AG08395 (cell line): Measurements from ENCODE around the gene CHRNA4.
"Not testable (repeated sequence)": the region's sequence is repeated elsewhere in the genome, so short reads cannot be mapped to it uniquely, and the experiment has no call there.

Experiments used
- DNase-seq: peaks from one replicate; pipeline ENCODE4 v3.0.0; 2012; ENCODE audit warnings: mixed read lengths, low spot score

Gene CHRNA4

DNA sequence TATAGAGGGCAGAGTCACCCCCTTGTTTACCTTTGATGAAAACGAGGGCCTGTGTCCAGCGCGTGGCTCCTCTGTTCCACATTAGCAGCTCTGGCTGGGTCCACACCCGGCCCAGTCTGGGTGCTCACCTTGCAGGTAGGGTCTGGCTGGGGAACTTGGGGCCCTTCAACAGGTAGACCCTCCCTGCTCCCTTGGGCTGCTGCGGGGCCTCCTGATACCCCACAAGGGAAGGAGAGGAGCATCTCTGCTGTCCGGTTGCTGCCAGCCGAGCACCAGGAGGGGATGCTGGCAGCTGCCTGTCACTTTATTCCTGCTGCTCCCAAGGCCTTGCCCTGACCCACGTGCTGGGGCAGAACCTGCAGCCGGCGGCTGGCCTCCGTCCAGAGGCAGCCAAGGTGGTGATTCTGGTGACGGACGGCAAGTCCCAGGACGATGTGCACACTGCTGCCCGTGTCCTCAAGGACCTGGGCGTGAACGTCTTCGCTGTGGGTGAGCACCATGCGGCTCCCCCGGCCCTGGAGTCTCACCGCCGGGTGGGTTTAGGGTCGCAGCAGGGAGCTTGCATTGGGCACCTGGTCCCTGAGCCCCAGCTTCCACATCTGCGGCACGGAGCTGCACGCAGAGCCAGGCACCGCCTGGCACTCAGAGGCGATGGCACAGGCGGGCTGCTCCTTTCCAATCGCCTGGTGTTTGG is 52.8 kb downstream of the CHRNA4 start:
- DNase-seq = no peak

DNA sequence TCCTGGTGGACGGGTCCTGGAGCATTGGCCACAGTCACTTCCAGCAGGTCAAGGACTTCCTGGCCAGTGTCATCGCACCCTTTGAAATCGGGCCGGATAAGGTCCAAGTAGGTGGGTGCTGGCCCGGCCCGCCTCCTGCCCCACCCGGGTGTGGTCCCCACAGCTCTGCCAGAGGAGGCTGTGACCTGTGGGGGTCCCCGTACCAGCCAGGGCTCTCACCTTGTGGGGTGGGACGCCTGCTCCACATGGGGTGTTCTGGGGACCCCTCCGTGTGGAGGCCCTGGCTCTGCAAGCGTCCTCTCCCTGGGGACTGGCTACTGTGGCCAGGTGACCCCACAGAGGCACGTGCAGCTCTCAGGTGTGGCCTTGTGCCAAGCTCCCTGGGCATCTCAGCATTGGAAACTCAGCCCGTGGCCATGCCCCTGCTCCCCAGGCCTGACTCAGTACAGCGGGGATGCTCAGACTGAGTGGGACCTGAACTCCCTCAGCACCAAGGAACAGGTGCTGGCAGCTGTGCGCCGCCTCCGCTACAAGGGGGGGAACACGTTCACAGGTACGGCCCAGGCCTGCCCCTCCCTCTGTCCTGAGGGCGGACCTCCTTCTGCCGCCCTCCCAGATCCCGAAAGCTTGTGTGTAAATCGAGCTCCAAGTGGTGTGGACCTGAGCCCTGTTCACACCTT is 53.5 kb downstream of the CHRNA4 start:
- no peak for DNase-seq

DNA sequence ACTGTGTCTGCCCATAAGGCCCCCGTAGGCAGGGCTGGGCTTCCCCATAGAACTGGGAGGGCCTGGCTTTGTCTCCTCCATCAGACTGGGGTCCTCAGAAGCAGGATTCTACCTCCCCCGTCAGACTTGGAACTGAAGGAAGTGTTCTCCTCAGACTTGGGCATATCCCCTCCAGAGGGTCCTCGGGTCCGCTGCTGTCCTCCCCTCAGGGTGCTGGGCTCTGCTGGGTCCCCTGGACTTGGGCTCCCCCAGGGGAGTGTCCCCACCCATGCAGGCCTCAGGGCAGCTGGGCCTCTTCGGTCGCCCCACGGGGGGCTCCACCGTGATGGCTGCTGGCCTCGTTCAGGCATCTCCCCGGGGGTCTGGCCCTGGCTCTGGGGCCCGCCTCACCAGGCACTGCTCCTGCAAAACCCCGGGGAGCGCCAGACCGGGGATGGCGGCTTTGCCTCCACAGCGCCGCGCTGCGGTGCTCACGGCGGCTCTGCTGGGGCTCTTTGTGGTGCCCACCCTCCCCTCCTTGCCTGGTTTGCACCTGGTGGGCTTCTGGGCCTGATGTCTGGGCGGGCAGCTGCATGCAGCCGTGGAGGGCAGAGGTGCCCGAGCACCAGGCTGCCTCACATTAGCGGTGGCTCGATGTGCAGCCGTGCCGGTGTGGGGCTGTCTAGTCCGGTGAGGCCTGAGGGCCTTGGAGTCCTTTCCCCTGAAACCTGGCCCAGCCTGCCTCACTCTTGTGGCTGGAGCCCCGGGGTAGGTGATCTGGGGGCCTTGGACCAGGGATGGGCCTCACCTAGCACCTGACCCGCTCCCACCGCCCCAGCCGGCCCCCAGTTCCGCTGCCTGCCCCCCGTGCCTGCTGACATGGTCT is 54.2 kb downstream of the CHRNA4 start:
- no peak for DNase-seq

DNA sequence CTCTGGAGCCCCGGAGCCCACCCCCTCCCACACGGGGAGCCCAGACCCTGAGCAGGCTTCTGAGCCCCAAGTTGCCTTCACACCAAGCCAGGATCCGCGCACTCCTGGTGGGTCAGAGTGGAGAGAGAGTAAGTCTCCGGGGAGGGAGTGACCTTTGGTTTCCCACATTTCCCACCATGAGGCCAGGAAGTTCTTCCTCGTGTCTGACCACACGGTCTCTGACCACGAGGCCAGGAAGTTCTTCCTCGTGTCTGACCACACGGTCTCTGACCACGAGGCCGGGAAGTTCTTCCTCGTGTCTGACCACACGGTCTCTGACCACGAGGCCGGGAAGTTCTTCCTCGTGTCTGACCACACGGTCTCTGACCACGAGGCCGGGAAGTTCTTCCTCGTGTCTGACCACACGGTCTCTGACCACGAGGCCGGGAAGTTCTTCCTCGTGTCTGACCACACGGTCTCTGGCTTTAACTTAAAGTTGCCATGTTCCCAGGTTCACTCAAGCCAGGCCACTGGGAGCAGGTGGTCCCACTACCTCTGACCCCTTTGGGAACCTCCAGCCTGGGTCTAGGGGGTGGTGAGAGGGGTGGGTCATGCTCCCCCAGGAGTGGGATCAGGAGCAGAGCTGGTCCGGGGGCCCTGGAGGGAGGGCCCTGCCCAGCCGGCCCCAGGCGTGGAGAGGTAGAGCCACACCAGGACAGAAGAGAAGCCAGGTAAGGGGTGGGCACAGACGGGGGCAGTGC is 55.0 kb downstream of the CHRNA4 start:
- not testable (repeated sequence) for DNase-seq

DNA sequence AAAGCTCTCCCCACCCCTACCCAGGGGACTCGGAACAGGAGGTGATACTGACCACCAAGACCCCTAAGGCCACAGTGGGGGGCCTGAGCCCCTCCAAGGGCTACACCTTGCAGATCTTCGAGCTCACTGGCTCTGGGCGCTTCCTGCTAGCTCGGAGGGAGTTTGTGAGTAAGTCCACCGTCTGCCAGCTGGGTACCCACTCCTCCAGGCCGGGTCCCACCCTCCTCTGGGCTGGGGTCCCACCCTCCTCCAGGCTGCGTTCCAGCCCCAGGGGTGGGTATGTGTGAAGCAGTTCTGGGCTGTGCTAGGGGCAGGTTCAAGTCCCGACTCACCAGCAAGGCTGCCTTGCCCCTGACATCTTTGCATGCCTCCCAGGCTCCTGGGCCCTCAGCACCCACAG is 55.8 kb downstream of the CHRNA4 start:
- DNase-seq = no peak

DNA sequence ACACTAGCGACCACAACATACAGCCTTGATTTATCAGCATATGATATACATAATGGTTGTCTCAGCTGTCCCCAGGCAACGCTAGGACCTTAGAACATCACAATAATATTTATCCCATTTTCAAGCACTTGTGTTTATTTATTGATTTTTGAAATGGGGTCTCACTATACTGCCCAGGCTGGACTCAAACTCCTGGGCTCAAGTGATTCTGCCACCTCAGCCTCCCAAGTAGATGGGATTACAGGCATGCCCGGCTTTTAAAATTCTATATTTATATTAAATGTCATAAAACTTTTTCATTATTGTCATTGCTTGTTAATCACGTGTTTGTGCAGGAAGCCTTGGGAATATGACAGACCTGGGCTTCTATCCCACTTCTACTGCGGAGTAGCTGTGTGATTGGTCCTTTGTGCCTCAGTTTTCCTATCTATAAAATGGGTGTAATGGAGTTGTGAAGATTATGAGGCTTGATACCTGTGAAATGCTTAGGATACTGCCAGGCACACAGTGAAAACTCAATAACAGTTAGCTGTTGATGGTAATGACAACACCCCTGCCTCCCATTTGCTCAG is 58.0 kb downstream of the CHRNA4 start:
- DNase-seq = no peak

DNA sequence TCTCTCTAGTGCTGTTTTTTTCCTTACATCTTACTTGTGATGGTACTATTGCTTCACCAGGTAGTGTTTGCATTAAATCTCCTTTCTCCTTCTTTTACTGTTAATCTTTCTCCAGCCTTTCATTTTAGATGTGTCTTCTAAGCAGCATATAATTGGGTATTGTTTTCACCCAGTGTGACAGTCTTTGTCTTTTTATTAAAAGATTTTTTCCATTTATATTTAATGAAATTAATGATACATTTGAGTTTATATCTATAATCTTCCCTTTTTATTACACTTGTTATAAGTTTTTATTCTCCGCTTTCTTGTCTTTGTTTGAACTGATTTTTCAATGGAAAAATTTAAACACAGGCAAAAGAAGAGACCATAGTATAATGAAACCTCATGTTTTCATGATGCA is 59.5 kb downstream of the CHRNA4 start:
- no peak for DNase-seq

DNA sequence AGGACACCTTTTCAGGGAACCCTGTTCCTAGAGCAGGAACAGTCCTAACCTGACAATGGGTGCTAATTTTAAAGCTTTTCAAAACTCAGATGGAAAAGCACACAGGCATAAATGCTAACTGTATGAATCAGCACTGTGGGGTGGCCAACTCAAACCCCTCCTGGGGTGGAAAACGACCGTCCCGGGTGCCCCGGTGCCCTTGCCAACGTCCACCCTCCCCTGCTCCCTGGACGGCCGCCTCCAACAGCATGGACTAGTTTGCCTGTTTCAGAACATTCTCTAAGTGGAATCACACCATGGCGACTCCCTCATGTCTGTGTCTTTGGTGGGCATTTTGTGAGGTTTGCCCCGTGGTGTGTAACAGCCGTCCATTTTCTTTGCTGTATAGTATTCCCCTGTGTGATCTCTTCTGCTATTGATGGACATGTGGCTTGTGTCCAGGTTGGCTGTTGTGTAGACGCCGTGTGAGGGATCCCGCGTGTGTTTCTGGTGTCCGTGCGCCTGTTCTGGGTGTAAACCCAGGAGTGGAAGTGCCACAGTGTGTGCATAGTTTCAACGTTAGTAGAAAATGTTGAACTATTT is 62.3 kb downstream of the CHRNA4 start:
- DNase-seq = no peak

DNA sequence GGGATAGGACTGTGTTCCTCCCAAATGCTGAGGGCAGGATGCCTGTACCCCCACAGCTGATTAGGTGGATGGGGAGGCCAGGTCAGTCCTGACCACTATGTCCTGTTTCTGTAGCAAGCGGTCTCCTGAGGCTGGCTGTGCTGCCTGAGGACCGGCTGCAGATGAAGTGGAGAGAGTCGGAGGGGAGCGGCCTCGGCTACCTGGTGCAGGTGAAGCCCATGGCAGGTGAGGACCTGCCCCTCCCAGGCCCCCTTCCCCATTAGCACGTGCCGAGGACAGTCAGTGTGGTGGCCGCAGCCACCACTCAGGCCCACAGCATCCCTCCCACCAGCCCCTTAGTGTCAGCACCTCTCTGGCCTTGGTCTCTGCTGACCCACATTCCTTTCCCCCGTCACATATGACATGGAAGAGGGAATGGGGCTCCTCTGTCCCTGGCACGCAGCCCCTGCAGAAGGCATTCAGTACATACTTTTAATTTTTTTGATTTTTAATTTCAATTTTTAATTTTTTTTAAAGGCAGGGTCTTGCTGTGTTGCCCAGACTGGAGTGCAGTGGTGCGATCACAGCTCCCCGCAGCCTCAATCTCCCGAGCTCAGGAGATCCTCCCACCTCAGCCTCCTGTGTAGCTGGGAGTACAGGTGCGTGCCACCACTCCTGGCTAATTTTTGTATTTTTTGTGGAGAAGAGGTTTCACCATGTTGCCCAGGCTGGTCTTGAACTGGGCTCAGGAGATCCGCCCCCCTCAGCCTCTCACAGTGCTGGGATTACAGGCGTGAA is 63.2 kb downstream of the CHRNA4 start:
- DNase-seq = no peak

DNA sequence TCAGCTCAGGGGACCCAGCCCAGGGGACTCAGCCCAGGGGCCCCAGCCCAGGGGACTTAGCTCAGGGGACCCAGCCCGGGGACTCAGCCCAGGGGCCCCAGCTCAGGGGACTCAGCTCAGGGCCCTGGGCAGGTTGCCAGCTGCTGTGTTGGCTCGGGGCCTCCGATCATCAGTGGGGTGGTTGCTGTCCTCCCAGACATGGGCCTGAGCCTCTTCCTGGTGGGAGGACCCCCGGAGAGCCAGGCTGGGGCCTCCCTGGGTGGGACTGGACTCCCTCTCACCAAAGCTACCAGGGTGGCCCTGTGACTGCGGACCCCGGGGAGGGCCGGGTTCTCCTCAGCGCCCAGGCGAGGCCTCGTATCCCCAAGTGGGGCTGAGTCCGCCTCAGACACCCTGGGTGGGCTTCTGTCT is 63.8 kb downstream of the CHRNA4 start:
- DNase-seq = no peak

DNA sequence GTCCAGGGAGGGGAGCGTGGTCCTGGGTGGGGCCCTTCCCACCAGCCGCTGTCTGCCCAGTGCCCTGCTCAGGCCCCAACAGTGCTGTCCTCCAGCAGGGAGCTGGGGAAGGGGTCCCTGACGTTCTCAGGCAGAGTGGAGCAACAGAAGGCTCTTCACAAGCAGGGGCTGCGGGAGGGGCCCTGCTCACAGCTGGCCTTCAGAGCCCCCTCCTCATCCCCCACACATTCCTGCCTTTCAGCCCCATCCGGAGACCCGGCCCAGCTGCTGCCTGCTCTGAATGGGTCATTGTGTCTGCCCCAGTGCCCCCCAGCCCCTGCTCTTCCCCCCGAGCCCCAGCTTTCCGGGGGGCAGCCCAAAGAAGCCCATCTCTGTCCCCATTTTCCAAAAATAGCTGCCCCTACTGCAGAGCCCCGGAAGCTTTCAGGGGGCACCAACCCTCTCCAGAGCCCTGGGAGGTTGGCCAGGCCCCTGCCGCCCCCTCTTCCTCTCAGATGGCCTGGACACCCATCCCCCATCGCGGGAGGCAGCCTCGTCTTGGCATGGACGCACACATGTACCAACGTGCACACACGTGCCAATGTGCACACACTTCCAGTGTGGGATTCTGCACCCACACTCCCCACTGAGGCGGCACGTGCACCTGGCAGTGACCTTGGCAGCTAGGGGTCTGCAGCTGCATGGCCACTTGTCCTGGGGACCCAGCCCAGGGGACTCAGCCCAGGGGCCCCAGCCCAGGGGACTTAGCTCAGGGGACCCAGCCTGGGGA is 64.4 kb downstream of the CHRNA4 start:
- DNase-seq = no peak

DNA sequence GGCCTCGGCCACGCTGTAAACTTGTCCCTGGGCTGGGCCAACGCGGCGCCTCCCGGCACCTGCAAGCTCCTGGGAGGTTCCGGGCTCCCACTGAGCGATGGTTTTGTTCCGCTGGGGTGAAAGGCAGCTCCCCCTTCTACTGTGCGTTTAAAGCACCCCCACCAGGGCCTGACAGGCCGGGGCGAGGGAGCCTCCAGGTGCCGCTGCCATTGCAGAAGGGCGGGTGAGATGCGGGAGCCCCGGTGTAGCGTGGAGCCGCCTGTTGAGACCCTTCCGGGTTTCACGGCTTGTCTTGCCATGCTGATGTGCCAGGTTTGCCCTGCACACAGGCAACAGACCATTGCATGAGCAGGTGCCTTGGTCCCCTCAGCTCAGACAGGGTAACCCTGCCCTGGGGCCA is 65.3 kb downstream of the CHRNA4 start:
- no peak for DNase-seq

DNA sequence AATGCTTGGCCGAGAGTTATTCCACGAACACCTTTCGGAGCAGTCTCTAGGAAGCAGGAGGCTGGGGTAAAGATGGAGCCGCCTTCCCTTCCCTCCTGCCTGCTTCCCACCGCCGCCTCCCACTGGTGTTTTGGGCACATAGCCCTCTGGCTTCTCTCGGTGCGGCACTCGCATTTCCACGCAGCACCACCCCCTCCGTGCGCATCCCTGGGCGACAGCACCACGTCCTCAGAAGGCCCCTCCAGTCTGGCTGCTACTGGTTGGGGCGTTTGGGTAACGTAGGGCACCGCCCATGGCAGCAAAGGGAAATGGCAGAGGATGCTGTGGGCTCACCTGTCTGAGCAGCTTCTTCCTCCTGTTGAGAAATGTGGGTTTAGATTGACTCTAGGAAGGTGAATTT is 65.7 kb downstream of the CHRNA4 start:
- DNase-seq = no peak

DNA sequence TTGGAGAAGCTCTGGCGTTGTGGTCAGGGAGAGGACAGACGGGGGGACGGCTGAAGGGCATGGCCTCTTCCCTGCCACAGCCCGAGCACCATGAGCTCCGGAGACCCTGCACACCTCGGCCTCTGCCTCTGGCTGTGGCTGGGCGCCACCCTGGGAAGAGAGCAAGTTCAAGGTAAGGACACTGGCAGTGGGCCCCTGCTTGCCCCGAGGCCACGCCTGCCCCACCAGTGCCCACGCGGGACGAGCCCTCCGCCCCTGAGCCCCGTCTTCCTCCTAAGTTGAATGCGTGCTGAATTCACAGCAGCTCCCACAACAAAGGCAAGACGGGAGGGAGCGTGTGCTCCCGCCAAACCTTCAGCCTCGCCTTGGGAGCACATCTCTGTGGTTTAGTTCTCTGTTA is 66.1 kb downstream of the CHRNA4 start:
- no peak for DNase-seq

DNA sequence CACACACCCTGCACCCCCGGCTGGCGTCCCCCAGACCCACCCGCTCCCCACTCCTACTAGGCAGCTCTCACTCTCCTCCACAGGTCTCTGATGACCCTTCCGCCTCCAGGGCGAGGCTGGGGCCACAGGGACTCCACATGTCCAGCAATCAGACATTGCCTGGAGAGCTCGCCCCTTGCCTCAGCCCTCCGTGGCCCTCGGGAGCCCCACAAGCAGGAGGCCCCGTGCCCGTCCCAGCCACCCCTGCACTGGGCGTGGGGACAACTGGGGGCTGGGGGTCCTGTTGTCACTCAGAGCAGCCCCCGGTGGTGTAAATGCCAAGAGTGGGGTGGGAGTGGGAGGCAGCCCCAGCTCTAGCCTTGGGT is 66.6 kb downstream of the CHRNA4 start:
- DNase-seq = no peak

DNA sequence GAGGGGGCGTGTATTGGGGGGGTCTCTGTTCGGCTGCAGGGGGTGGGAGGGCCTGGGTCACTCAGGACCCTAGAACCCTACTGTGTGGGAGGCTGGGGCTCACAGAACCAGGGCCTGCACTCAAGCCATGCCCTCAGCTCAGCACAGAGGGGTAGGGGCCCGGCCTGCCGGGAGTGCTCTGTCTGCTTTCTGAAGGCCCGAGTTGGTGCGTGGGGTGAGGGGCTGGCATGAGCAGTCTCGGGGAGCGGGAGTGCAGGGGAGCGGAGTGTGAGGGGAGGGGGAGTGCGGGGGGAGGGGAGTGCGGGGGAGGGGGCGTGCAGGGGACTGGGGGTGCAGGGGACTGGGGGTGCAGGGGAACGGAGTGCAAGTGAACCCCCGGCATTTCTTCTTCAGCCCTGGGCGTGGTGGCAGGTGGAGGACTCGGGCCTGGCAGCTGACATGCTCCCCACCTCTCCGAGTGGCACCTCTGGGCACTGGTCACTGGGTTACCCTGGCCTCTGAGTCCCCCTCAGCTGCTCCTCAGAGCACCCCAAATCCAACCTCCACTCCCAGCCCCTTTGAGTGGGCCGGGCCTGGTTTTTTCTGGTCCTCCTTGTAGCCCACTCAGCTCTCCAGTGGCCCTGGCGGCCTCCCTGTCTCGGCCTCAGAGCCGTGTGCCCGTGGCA is 67.1 kb downstream of the CHRNA4 start:
- DNase-seq = no peak

DNA sequence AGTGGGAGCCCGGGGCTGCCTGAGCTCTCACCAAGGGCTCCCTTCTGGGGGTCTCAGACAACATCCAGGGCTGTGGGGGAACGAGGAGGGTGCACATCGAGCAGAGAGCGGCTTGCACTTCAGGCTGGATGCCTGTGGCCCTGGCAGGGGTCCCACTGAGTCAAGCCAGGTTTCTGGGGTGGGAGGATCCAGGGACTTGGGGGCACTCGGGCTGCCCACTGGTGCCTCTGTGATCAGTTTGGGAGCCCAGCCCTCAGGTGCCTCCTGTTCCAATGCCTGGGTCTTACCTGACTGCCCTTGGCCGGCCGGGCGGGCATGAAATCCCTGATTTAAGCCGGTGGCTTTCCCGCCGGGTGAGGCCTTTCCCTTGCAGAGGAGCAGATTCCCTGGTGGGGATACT is 67.7 kb downstream of the CHRNA4 start:
- no peak for DNase-seq
